Thyroid gland (tissue), 4 donors: ENCODE measurements around the gene ARMC9. TPM values are rescaled to one million over a fixed set of nuclear protein-coding genes. Genes with fewer than 3 reads are reported as not detected.

Source experiments
- DNase-seq, 2 donors: peaks; one replicate each; pipeline ENCODE4 v3.0.0-alpha.2; 2019
- H3K27ac ChIP-seq, 3 donors: fragments of 200-600 bp; sonication (generic); 1 replicate in 2 of 3; 2 replicates in 1 of 3; pipeline ENCODE4 v1.5.1; 2016 to 2019; ENCODE audit warnings: mild to moderate bottlenecking in 1 of 3, moderate library complexity in 1 of 3
- H3K27me3 ChIP-seq: fragments of 200-600 bp; sonication (generic); one replicate; pipeline ENCODE4 v1.5.1; 2019
- H3K36me3 ChIP-seq, 2 donors: fragments of 200-600 bp; sonication (generic); one replicate each; pipeline ENCODE4 v1.5.1; 2016 to 2019
- H3K4me1 ChIP-seq, 2 donors: fragments of 200-600 bp; sonication (generic); one replicate each; pipeline ENCODE4 v1.5.1; 2017 to 2019
- H3K4me3 ChIP-seq, 3 donors: fragments of 200-600 bp; sonication (generic); replicated peaks in 1 of 3; 1 replicate in 2 of 3; 2 replicates in 1 of 3; pipeline ENCODE4 v1.5.1; 2016; ENCODE audit warnings: mild to moderate bottlenecking in 1 of 3
- H3K9me3 ChIP-seq: fragments of 200-600 bp; sonication (generic); one replicate; pipeline ENCODE4 v1.5.1; 2017
- CTCF ChIP-seq, 6 experiments: fragments of 200-600 bp in 3 of 6; fragments of 450-650 bp in 3 of 6; sonication (generic) in 3 of 6; IDR thresholded peaks; one replicate each; pipeline ENCODE4 v1.5.1; 2016 to 2019; ENCODE audit warnings: antibody characterized with exemption in 6 of 6, mild to moderate bottlenecking in 2 of 6, inconsistent platforms in 1 of 6, moderate library complexity in 1 of 6
- POLR2A ChIP-seq, 2 donors: fragments of 450-650 bp; IDR thresholded peaks; one replicate each; pipeline ENCODE4 v1.6.1; 2017; ENCODE audit warnings: antibody characterized with exemption in 2 of 2, mild to moderate bottlenecking in 2 of 2, moderate library complexity in 1 of 2
- WGBS, 2 donors: methylation state at CpG; one replicate each; pipeline ENCODE4 v1.1.5; 2017; 5-methylcytosine and 5-hydroxymethylcytosine counted together
- intact Hi-C: fragments of 100-400 bp; cut with DNase I; formaldehyde crosslinking; loops from one replicate; pipeline ENCODE4 v1.15.1; 2023
- total RNA-seq, 4 donors: library from RNA; depleted of rRNA; stranded (reverse); fragments of >200 nt; gene quantifications; one replicate each; pipeline ENCODE4 v1.2.3, GENCODE V29; 2016

Gene ARMC9
- total RNA-seq, 4 donors from 2014 or later, result 20.3 to 30.7 (median 28.0) TPM

GRCh38 chr2:231330311-231330710, 131.9 kb downstream of the ARMC9 start:
- no peaks in the 10 kb centered on the region for H3K4me1 ChIP-seq
- WGBS, 2 donors, result 91 to 94% methylated on average over 8 of the region's 8 CpGs
- H3K4me3 ChIP-seq, result no peak overlapping the region
- H3K36me3 ChIP-seq, result no peaks in the 10 kb centered on the region
- intact Hi-C loops, result no loop called here
- H3K27ac ChIP-seq, result no peak overlapping the region
- no peaks in the 10 kb centered on the region for H3K9me3 ChIP-seq
- H3K27me3 ChIP-seq, result no peaks in the 10 kb centered on the region
- DNase-seq, result no peak
- TF ChIP-seq POLR2A (IDR thresholded peaks at IDR 0.05), result no peak
- TF ChIP-seq CTCF (IDR thresholded peaks at IDR 0.05), result no peak

- 84 to 96% methylated on average over 7 of the region's 7 CpGs for WGBS, 2 donors
- intact Hi-C loops, result no loop called here
These were observed 133.1 kb downstream of the ARMC9 start for GRCh38 chr2:231331533-231331932.

GRCh38 chr2:231332388-231332787, 134.0 kb downstream of the ARMC9 start:
- Histone ChIP-seq H3K4me3 (no peak overlapping the region), H3K4me1 (no peaks in the 10 kb centered on the region), H3K36me3 (no peaks in the 10 kb centered on the region), H3K27ac (no peak overlapping the region), H3K27me3 (no peaks in the 10 kb centered on the region), H3K9me3 (no peaks in the 10 kb centered on the region)
- WGBS, 2 donors, result 93 to 95% methylated on average over 6 of the region's 6 CpGs
- DNase-seq, result no peak
- TF ChIP-seq CTCF (IDR thresholded peaks at IDR 0.05), result no peak
- TF ChIP-seq POLR2A (IDR thresholded peaks at IDR 0.05), result no peak
- intact Hi-C loops, result no loop called here

More at GRCh38 chr2:231331533-231331932, 133.1 kb downstream of the ARMC9 start:
- Histone ChIP-seq H3K27me3 (no peaks in the 10 kb centered on the region), H3K27ac (no peak overlapping the region), H3K4me1 (no peaks in the 10 kb centered on the region), H3K4me3 (no peak overlapping the region), H3K9me3 (no peaks in the 10 kb centered on the region), H3K36me3 (no peaks in the 10 kb centered on the region)
- no peak for DNase-seq
- TF ChIP-seq POLR2A (IDR thresholded peaks at IDR 0.05) (no peak), CTCF (IDR thresholded peaks at IDR 0.05) (no peak)

- TF ChIP-seq POLR2A (IDR thresholded peaks at IDR 0.05) (no peak), CTCF (IDR thresholded peaks at IDR 0.05) (no peak)
- no peaks in the 10 kb centered on the region for H3K27me3 ChIP-seq
- no peak overlapping the region for H3K27ac ChIP-seq
- WGBS, 2 donors, result 88 to 94% methylated on average over 8 to 9 of the region's 9 CpGs
- no peaks in the 10 kb centered on the region for H3K9me3 ChIP-seq
- H3K36me3 ChIP-seq, result no peaks in the 10 kb centered on the region
- H3K4me3 ChIP-seq, result no peak overlapping the region
- H3K4me1 ChIP-seq, result no peaks in the 10 kb centered on the region
- intact Hi-C loops, result no loop called here
- no peak for DNase-seq
These were observed 134.6 kb downstream of the ARMC9 start for GRCh38 chr2:231332872-231333500.

- TF ChIP-seq CTCF (IDR thresholded peaks at IDR 0.05), result no peak
- no peak for TF ChIP-seq POLR2A (IDR thresholded peaks at IDR 0.05)
- intact Hi-C loops, result no loop called here
- Histone ChIP-seq H3K27me3 (no peaks in the 10 kb centered on the region), H3K27ac (no peak overlapping the region), H3K36me3 (no peaks in the 10 kb centered on the region), H3K4me3 (no peak overlapping the region), H3K9me3 (no peaks in the 10 kb centered on the region), H3K4me1 (no peaks in the 10 kb centered on the region)
- DNase-seq, result no peak
- WGBS, 2 donors, result 85 to 86% methylated on average over 14 of the region's 14 CpGs
These were observed 135.9 kb downstream of the ARMC9 start for GRCh38 chr2:231334179-231334930.
